ENCODE results near the gene DLX5.

DNA sequence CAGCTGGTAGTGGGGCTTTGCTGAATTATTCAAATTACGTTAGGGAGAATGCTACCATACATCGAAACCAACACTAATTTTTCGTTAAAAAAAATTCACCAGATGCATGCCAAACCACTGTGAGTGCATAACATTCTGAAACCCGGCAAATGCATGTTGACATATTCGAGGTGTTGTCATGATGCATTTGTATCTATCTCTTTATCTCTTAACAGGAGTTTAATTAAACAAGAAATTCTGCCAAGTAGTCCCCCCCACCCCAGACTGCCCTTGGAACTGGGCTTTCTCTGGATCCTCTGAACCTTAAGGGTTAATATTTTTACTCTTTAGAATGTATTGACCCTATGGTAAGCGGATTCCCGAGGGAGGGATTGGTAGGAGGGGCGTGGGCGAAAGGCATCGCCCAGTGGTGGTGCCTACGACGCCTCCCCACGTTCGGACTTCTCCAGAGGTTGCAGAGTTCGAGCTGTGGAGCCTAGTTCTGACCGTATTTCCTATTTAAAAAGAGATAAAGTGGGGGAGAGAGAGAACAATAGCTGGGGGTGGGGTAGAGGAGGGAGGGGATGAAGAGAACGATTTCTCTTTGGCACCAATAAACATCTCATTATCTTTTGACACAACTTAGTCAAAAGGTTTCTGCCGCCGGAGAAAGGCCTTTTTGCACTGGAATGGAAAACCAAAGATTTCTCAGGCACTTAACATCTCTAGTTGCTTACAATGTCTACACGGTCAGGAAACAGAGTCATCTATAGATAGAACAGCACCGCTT lies 12.1 kb downstream of the DLX5 start:
- TF ChIP-seq EZH2phosphoT487 (IDR thresholded peaks at IDR 0.05; ENCODE audit: insufficient read depth, low read depth), result 0 out of 2 replicates have a peak, but pooled peaks have one; percentile 11
- no peak for TF ChIP-seq EZH2 (IDR thresholded peaks at IDR 0.05; ENCODE audit: insufficient read depth, poor library complexity, severe bottlenecking)
